Activated CD8-positive, alpha-beta T cell treated with anti-CD3 and anti-CD28 coated beads for 36 hours (primary cell): ENCODE results near the gene SLC12A7. TPM values are rescaled to one million over a fixed set of nuclear protein-coding genes. Genes with fewer than 3 reads are reported as not detected.

ENCODE experiments used
- ATAC-seq: fragments of 200-7000 bp; cut with Tn5 transposase; one replicate; pipeline ENCODE4 v1.10.0; 2021; ENCODE audit warnings: mild to moderate bottlenecking, moderate library complexity
- CTCF ChIA-PET: fragments of 350-600 bp; sonication (Branson Sonifier 250); formaldehyde crosslinking; loops from one replicate; lab custom pipeline; 2021; ENCODE audit warnings: antibody characterized with exemption; lab: Charles Lee
- POLR2A ChIA-PET: fragments of 350-600 bp; sonication (Branson Sonifier 250); formaldehyde crosslinking; loops from one replicate; lab custom pipeline; 2021; ENCODE audit warnings: antibody characterized with exemption; lab: Charles Lee
- DNase-seq: peaks from one replicate; pipeline ENCODE4 v3.0.0-alpha.2; 2020
- H3K27ac Mint-ChIP-seq: one replicate; pipeline ENCODE4 v1.8.0; 2021; ENCODE audit warnings: mild to moderate bottlenecking, mixed read lengths
- H3K27me3 Mint-ChIP-seq: one replicate; pipeline ENCODE4 v1.8.0; 2021; ENCODE audit warnings: mixed read lengths
- H3K36me3 Mint-ChIP-seq: one replicate; pipeline ENCODE4 v1.8.0; 2021; ENCODE audit warnings: low read depth, mixed read lengths
- H3K4me1 Mint-ChIP-seq: one replicate; pipeline ENCODE4 v1.8.0; 2021; ENCODE audit warnings: low read depth, mixed read lengths
- H3K4me3 Mint-ChIP-seq: one replicate; pipeline ENCODE4 v1.8.0; 2021; ENCODE audit warnings: mild to moderate bottlenecking, moderate library complexity, mixed read lengths
- H3K9me3 Mint-ChIP-seq: one replicate; pipeline ENCODE4 v1.8.0; 2021; ENCODE audit warnings: mixed read lengths
- CTCF ChIP-seq: fragments of 200-600 bp; IDR thresholded peaks from one replicate; pipeline ENCODE4 v1.8.0; 2022; ENCODE audit warnings: antibody characterized with exemption, mild to moderate bottlenecking
- intact Hi-C: fragments of 100-400 bp; cut with micrococcal nuclease; formaldehyde crosslinking; loops from one replicate; pipeline ENCODE4 v1.10.0; 2022
- total RNA-seq, 2 experiments: library from RNA; stranded (reverse); gene quantifications; one replicate each; pipeline ENCODE4 v1.2.3, GENCODE V29; 2021

Gene SLC12A7
- total RNA-seq, 2 experiments from 2014 or later: 21.6 to 24.8 TPM

DNA sequence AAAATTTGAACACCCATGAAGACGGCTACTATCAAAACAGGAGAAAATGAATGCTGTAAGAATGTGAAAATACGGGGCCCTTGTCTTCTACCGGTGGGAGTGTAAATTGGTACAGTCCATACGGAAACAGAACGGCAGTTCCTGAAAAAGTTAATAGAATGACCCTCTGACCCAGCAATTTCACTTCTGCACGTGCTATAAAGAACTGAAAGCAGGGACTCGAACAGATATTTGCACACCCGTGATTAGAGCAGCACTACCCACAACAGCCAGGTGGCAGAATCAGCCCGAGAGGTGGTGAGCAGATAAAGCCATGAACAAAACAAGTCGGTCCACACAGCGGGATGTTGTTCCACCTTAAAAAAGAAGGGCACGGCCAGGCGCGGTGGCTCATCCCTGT is 22.6 kb upstream of the SLC12A7 start:
- Mint-ChIP-seq H3K4me3 (no peak overlapping the region), H3K4me1 (no peaks in the 10 kb centered on the region), H3K9me3 (no peaks in the 10 kb centered on the region), H3K27ac (no peak overlapping the region), H3K36me3 (no peaks in the 10 kb centered on the region), H3K27me3 (peaks cover 2% of the 10 kb centered on the region)
- POLR2A ChIA-PET: no interaction called here
- ATAC-seq (no peak), DNase-seq (no peak)
- CTCF ChIA-PET: no interaction called here
- no peak for TF ChIP-seq CTCF
- intact Hi-C loops: no loop called here

GRCh38 chr5:1133510-1134201 is 21.8 kb upstream of the SLC12A7 start:
- Mint-ChIP-seq H3K27me3 (peaks cover 2% of the 10 kb centered on the region), H3K4me3 (no peak overlapping the region), H3K36me3 (no peaks in the 10 kb centered on the region), H3K4me1 (no peaks in the 10 kb centered on the region), H3K27ac (no peak overlapping the region), H3K9me3 (no peaks in the 10 kb centered on the region)
- ChIA-PET POLR2A (no interaction called here), CTCF (no interaction called here)
- intact Hi-C loops: no loop called here
- TF ChIP-seq CTCF: no peak
- no peak for DNase-seq
- no peak for ATAC-seq

DNA sequence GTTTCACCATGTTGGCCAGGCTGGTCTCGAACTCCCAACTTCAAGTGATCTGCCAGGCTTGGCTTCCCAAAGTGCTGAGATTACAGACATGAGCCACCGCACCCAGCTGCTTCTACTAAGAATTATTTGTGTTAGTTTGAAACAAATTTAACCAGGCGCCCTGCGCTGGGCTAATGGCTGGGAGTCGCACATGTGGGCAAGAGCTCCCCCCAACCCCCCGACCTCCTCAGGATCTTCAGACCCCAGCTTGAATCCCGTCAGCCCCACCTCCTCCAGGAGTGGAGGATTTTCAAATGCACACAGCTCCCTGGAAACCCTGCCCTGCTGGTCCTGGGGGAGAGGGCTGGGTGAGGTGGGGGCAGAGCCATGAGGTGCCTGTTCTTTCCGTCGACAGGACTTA is 21.2 kb upstream of the SLC12A7 start:
- DNase-seq (no peak), ATAC-seq (no peak)
- H3K36me3 Mint-ChIP-seq: no peaks in the 10 kb centered on the region
- ChIA-PET CTCF (no interaction called here), POLR2A (no interaction called here)
- no peak overlapping the region for H3K27ac Mint-ChIP-seq
- no peak overlapping the region for H3K4me3 Mint-ChIP-seq
- H3K4me1 Mint-ChIP-seq: no peaks in the 10 kb centered on the region
- H3K27me3 Mint-ChIP-seq: peaks cover 2% of the 10 kb centered on the region
- intact Hi-C loops: no loop called here
- H3K9me3 Mint-ChIP-seq: no peaks in the 10 kb centered on the region
- TF ChIP-seq CTCF: no peak

- ChIA-PET POLR2A (no interaction called here), CTCF (no interaction called here)
These were observed 20.7 kb upstream of the SLC12A7 start for GRCh38 chr5:1132570-1132969.

More at GRCh38 chr5:1132570-1132969, 20.7 kb upstream of the SLC12A7 start:
- Mint-ChIP-seq H3K4me3 (no peak overlapping the region), H3K27me3 (peaks cover 2% of the 10 kb centered on the region), H3K9me3 (no peaks in the 10 kb centered on the region), H3K4me1 (no peaks in the 10 kb centered on the region), H3K36me3 (no peaks in the 10 kb centered on the region), H3K27ac (no peak overlapping the region)
- TF ChIP-seq CTCF: no peak
- intact Hi-C loops: no loop called here
- no peak for DNase-seq
- no peak for ATAC-seq
